A549 (cell line): ENCODE measurements around the gene PPP1R3E.

Experiments used
- CTCF ChIP-seq: fragments of >200 bp; sonication (Bioruptor Twin); formaldehyde crosslinking; IDR thresholded peaks from 3 replicates; pipeline ENCODE4 v1.5.1; 2016
- KDM1A ChIP-seq: fragments of 200-600 bp; sonication (generic); IDR thresholded peaks from 2 replicates; pipeline ENCODE4 v1.6.1; 2016; ENCODE audit warnings: low read depth, mild to moderate bottlenecking
- MYC ChIP-seq: IDR thresholded peaks from 2 replicates; pipeline ENCODE4 v1.6.1; 2012; ENCODE audit warnings: mild to moderate bottlenecking, inconsistent platforms, low read length, improper control_type of control experiment, borderline replicate concordance
- POLR2A ChIP-seq: IDR thresholded peaks from 2 replicates; pipeline ENCODE4 v1.6.1; 2012; ENCODE audit warnings: mild to moderate bottlenecking, low read length
- SMC3 ChIP-seq: fragments of >200 bp; sonication (Bioruptor Twin); formaldehyde crosslinking; IDR thresholded peaks from 3 replicates; pipeline ENCODE4 v1.6.1; 2018; ENCODE audit warnings: inconsistent platforms

GRCh38 chr14:23294734-23295561, 7.7 kb downstream of the PPP1R3E start:
- TF ChIP-seq CTCF (peak; percentile 82), SMC3 (peak; percentile 59; the same call in 2 of the 3 replicates), POLR2A (no peak), KDM1A (no peak), MYC (no peak)
